ENCODE measurements around the gene MYO9A.

The MYO9A gene

DNA sequence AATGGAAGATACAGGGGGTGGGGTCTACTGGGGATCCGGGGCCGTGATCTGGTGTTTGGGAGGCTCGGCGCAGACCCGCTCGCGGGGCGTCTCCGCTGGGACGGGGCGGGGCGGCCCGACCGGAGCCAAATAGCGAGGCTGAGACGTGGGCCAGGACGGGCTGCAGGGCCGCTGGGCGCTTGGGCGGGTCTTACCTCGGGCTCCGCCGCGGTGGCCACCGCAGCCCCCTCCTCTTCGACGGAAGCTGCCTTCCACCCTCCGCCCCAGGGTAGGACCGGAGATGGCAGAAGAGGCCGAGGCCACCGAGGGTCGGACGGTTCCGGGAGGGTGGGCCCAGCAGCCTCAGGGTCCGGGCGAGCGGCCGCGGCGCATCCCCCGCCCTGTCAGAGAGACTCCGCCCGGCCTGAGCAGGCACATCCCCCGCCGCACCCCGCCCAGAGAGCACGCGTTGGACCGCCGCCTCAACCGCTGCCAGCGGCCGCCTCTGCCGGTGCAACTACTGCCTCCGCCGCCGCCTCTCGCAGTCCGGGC, 399 bp downstream of the MYO9A start (continued):
- TF ChIP-seq ZNF677 (tag by site-specific recombination; IDR thresholded peaks at IDR 0.05) = no peak
- no peak for TF ChIP-seq ZNF140 (tag by site-specific recombination; IDR thresholded peaks at IDR 0.05)
- no peak for TF ChIP-seq ZNF510 (tag by site-specific recombination; IDR thresholded peaks at IDR 0.05; ENCODE audit: insufficient replicate concordance)
- no peak for TF ChIP-seq ZNF48 (tag by site-specific recombination; IDR thresholded peaks at IDR 0.05)
- TF ChIP-seq, protein P1, sequence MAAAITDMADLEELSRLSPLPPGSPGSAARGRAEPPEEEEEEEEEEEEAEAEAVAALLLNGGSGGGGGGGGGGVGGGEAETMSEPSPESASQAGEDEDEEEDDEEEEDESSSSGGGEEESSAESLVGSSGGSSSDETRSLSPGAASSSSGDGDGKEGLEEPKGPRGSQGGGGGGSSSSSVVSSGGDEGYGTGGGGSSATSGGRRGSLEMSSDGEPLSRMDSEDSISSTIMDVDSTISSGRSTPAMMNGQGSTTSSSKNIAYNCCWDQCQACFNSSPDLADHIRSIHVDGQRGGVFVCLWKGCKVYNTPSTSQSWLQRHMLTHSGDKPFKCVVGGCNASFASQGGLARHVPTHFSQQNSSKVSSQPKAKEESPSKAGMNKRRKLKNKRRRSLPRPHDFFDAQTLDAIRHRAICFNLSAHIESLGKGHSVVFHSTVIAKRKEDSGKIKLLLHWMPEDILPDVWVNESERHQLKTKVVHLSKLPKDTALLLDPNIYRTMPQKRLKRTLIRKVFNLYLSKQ (tag by site-specific recombination; IDR thresholded peaks at IDR 0.05; ENCODE audit: borderline replicate concordance) = no peak
- no peak; the same call in 1 of the 2 replicates for TF ChIP-seq KLF7 (tag by site-specific recombination; IDR thresholded peaks at IDR 0.05; ENCODE audit: borderline replicate concordance)
- no peak for TF ChIP-seq ZNF311 (tag by site-specific recombination; IDR thresholded peaks at IDR 0.05; ENCODE audit: borderline replicate concordance)
- peak; percentile 74 for TF ChIP-seq SP7 (tag by site-specific recombination; IDR thresholded peaks at IDR 0.05)
- no peak for TF ChIP-seq ZFP3 (tag by site-specific recombination; IDR thresholded peaks at IDR 0.05; ENCODE audit: low read depth)
- TF ChIP-seq ZNF560 (tag by site-specific recombination; IDR thresholded peaks at IDR 0.05; ENCODE audit: borderline replicate concordance) = no peak
- TF ChIP-seq GLI2 (tag by site-specific recombination; IDR thresholded peaks at IDR 0.05; ENCODE audit: borderline replicate concordance, low read depth) = no peak
- TF ChIP-seq ZNF211 (tag by site-specific recombination; IDR thresholded peaks at IDR 0.05; ENCODE audit: low read depth) = no peak
- TF ChIP-seq ZNF155 (tag by site-specific recombination; IDR thresholded peaks at IDR 0.05) = no peak
- TF ChIP-seq ZNF776 (tag by site-specific recombination; IDR thresholded peaks at IDR 0.05; ENCODE audit: borderline replicate concordance) = no peak
- TF ChIP-seq SETDB1 (IDR thresholded peaks at IDR 0.05; ENCODE audit: insufficient read length, low read length) = no peak
- no peak; the same call in 1 of the 2 replicates for TF ChIP-seq ZBTB17 (tag by site-specific recombination; IDR thresholded peaks at IDR 0.05)
- peak; percentile 73 for TF ChIP-seq ZNF223 (tag by site-specific recombination; IDR thresholded peaks at IDR 0.05)
- TF ChIP-seq ZNF133 (tag by site-specific recombination; IDR thresholded peaks at IDR 0.05) = no peak
- TF ChIP-seq FEZF1 (tag by site-specific recombination; IDR thresholded peaks at IDR 0.05) = peak; percentile 46; the same call in 1 of the 2 replicates
- TF ChIP-seq HOXD13 (CRISPR knock-in tag; IDR thresholded peaks at IDR 0.05; ENCODE audit: borderline replicate concordance) = no peak
- TF ChIP-seq ZBTB7A (tag by site-specific recombination; IDR thresholded peaks at IDR 0.05; ENCODE audit: low read depth) = peak; percentile 94; the same call in 1 of the 2 replicates
- TF ChIP-seq, protein P2, sequence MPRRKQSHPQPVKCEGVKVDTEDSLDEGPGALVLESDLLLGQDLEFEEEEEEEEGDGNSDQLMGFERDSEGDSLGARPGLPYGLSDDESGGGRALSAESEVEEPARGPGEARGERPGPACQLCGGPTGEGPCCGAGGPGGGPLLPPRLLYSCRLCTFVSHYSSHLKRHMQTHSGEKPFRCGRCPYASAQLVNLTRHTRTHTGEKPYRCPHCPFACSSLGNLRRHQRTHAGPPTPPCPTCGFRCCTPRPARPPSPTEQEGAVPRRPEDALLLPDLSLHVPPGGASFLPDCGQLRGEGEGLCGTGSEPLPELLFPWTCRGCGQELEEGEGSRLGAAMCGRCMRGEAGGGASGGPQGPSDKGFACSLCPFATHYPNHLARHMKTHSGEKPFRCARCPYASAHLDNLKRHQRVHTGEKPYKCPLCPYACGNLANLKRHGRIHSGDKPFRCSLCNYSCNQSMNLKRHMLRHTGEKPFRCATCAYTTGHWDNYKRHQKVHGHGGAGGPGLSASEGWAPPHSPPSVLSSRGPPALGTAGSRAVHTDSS (tag by site-specific recombination; IDR thresholded peaks at IDR 0.05) = 0 out of 2 replicates have a peak, but pooled peaks have one; percentile 4
- no peak for TF ChIP-seq ZNF19 (tag by site-specific recombination; IDR thresholded peaks at IDR 0.05; ENCODE audit: low read depth)
- no peak for TF ChIP-seq ZNF354C (tag by site-specific recombination; IDR thresholded peaks at IDR 0.05; ENCODE audit: borderline replicate concordance, low read depth)
- TF ChIP-seq ZNF302 (tag by site-specific recombination; IDR thresholded peaks at IDR 0.05; ENCODE audit: low read depth) = no peak
- TF ChIP-seq HOXA7 (CRISPR knock-in tag; IDR thresholded peaks at IDR 0.05; ENCODE audit: borderline replicate concordance) = no peak
- TF ChIP-seq ZNF416 (tag by site-specific recombination; IDR thresholded peaks at IDR 0.05) = no peak
- TF ChIP-seq, protein P3, sequence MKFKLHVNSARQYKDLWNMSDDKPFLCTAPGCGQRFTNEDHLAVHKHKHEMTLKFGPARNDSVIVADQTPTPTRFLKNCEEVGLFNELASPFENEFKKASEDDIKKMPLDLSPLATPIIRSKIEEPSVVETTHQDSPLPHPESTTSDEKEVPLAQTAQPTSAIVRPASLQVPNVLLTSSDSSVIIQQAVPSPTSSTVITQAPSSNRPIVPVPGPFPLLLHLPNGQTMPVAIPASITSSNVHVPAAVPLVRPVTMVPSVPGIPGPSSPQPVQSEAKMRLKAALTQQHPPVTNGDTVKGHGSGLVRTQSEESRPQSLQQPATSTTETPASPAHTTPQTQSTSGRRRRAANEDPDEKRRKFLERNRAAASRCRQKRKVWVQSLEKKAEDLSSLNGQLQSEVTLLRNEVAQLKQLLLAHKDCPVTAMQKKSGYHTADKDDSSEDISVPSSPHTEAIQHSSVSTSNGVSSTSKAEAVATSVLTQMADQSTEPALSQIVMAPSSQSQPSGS (tag by site-specific recombination; IDR thresholded peaks at IDR 0.05; ENCODE audit: low read depth) = no peak
- no peak for TF ChIP-seq ZNF202 (tag by site-specific recombination; IDR thresholded peaks at IDR 0.05; ENCODE audit: borderline replicate concordance)
- TF ChIP-seq, protein P4, sequence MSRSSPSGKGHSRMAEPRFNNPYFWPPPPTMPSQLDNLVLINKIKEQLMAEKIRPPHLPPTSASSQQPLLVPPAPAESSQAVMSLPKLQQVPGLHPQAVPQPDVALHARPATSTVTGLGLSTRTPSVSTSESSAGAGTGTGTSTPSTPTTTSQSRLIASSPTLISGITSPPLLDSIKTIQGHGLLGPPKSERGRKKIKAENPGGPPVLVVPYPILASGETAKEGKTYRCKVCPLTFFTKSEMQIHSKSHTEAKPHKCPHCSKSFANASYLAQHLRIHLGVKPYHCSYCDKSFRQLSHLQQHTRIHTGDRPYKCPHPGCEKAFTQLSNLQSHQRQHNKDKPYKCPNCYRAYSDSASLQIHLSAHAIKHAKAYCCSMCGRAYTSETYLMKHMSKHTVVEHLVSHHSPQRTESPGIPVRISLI (tag by site-specific recombination; IDR thresholded peaks at IDR 0.05) = no peak
- peak; percentile 96 for TF ChIP-seq ZNF2 (tag by site-specific recombination; IDR thresholded peaks at IDR 0.05)
- no peak for TF ChIP-seq ZNF274 (IDR thresholded peaks at IDR 0.05; ENCODE audit: low read length)
- no peak for TF ChIP-seq ZNF274 (tag by site-specific recombination; IDR thresholded peaks at IDR 0.05; ENCODE audit: borderline replicate concordance)
- no peak for TF ChIP-seq ZNF521 (tag by site-specific recombination; IDR thresholded peaks at IDR 0.05)
- TF ChIP-seq, protein P5, sequence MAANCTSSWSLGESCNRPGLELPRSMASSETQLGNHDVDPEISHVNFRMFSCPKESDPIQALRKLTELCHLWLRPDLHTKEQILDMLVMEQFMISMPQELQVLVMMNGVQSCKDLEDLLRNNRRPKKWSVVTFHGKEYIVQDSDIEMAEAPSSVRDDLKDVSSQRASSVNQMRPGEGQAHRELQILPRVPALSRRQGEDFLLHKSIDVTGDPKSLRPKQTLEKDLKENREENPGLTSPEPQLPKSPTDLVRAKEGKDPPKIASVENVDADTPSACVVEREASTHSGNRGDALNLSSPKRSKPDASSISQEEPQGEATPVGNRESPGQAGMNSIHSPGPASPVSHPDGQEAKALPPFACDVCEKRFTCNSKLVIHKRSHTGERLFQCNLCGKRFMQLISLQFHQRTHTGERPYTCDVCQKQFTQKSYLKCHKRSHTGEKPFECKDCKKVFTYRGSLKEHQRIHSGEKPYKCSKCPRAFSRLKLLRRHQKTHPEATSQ (tag by site-specific recombination; IDR thresholded peaks at IDR 0.05) = peak; percentile 99
- TF ChIP-seq ZNF629 (tag by site-specific recombination; IDR thresholded peaks at IDR 0.05) = peak; percentile 43
